ENCODE data around the gene MLEC. TPM values are rescaled to one million over a fixed set of nuclear protein-coding genes. Genes with fewer than 3 reads are reported as not detected.

Gene MLEC
- total RNA-seq, 1 donor from 2014 or later = 33.1 TPM

DNA sequence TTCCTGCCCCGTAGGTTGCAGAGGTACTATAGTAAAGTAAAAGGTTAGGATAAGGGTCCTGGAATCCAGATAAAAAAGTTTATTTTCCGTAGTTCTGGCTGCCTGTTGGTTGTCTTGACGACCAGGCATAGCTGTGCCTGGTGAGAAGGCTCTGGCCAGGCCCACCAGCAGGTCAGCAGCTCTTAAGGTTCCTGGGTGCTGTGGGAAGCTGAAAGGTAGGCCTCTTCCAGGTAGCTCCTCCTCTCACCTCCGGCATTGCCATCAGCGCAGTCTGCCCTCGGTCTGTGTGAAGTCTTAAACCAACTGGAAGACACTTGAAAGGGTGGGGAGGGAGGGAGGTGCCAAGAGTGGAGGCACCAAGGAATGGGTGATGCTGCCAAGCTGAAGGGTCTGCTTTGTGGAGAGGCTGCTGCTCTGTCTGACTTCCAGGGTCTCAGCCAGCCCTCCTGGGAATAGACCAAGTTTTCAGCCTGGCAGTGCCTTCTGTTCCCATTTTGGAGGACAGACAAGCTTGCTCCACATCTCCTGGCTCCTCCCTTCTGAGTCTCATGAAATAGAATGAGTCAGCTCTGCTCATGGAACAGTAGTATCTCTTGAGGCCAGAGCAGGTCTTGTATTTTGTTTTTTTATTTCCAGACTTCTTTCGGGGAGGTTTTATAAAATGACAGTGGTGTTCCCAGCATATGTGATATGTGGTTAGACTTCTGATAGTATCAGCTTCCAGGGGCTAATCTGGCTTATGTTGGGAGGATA is 33.5 kb downstream of the MLEC start:
- H3K9me3 ChIP-seq = no peaks in the 10 kb centered on the region
- H3K4me3 ChIP-seq = no peak overlapping the region
- peaks cover 18% of the 10 kb centered on the region for H3K4me1 ChIP-seq
- peak overlapping the region; percentile 72 for H3K27ac ChIP-seq
- TF ChIP-seq, protein P1, sequence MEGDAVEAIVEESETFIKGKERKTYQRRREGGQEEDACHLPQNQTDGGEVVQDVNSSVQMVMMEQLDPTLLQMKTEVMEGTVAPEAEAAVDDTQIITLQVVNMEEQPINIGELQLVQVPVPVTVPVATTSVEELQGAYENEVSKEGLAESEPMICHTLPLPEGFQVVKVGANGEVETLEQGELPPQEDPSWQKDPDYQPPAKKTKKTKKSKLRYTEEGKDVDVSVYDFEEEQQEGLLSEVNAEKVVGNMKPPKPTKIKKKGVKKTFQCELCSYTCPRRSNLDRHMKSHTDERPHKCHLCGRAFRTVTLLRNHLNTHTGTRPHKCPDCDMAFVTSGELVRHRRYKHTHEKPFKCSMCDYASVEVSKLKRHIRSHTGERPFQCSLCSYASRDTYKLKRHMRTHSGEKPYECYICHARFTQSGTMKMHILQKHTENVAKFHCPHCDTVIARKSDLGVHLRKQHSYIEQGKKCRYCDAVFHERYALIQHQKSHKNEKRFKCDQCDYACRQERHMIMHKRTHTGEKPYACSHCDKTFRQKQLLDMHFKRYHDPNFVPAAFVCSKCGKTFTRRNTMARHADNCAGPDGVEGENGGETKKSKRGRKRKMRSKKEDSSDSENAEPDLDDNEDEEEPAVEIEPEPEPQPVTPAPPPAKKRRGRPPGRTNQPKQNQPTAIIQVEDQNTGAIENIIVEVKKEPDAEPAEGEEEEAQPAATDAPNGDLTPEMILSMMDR (IDR thresholded peaks at IDR 0.05) = no peak
- no peak for TF ChIP-seq POLR2A (IDR thresholded peaks at IDR 0.05)
- TF ChIP-seq POLR2AphosphoS5 (IDR thresholded peaks at IDR 0.05; ENCODE audit: insufficient read depth in 1 of 2, low read depth in 1 of 2) = peak; percentile 30 to 41
- DNase-seq (ENCODE audit: extremely low spot score in 2 of 2) = no peak
- no peaks in the 10 kb centered on the region for H3K27me3 ChIP-seq
- intact Hi-C loops (cut with DNase I) = no loop called here
- peaks cover 0 to 63% of the 10 kb centered on the region in 2 donors for H3K36me3 ChIP-seq

GRCh38 chr12:120720987-120721801 is 34.2 kb downstream of the MLEC start:
- DNase-seq (ENCODE audit: extremely low spot score in 2 of 2) = no peak
- intact Hi-C loops (cut with DNase I) = no loop called here

DNA sequence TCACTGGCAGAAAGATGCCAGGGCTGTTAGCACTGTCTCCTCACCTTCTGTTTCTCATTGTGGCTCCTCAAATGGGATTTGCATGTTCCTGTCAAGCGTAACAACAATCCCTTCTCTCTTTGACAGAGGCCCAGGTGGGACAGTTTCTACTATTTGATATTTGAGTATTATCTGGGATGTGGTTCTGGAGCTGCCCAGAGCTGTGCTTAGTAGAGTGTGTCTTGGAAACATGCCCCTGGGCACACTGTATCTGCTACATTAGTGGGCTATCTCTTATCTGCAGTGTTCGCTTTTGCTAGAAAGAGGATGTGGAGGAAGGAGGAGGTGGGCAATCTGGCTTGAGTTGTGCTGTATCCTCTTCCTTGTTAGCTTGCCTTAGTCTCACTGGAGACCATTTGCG is 34.9 kb downstream of the MLEC start:
- no peak overlapping the region for H3K4me3 ChIP-seq
- intact Hi-C loops (cut with DNase I) = no loop called here
- H3K9me3 ChIP-seq = no peaks in the 10 kb centered on the region
- peaks cover 0 to 48% of the 10 kb centered on the region in 2 donors for H3K36me3 ChIP-seq
- H3K27ac ChIP-seq = peak overlapping the region; percentile 72
- TF ChIP-seq POLR2AphosphoS5 (IDR thresholded peaks at IDR 0.05; ENCODE audit: insufficient read depth in 1 of 2, low read depth in 1 of 2) (no peak), POLR2A (IDR thresholded peaks at IDR 0.05) (no peak)
- TF ChIP-seq, protein P1 (IDR thresholded peaks at IDR 0.05) = no peak
- peaks cover 28% of the 10 kb centered on the region for H3K4me1 ChIP-seq
- DNase-seq (ENCODE audit: extremely low spot score in 2 of 2) = no peak
- H3K27me3 ChIP-seq = no peaks in the 10 kb centered on the region

More at GRCh38 chr12:120720987-120721801, 34.2 kb downstream of the MLEC start:
- Histone ChIP-seq H3K4me1 (peaks cover 22% of the 10 kb centered on the region), H3K4me3 (no peak overlapping the region), H3K27me3 (no peaks in the 10 kb centered on the region), H3K9me3 (no peaks in the 10 kb centered on the region), H3K27ac (peak overlapping the region; percentile 72), H3K36me3 (peaks cover 0 to 55% of the 10 kb centered on the region in 2 donors)
- no peak for TF ChIP-seq POLR2A (IDR thresholded peaks at IDR 0.05)
- TF ChIP-seq, protein P1 (IDR thresholded peaks at IDR 0.05) = no peak
- TF ChIP-seq POLR2AphosphoS5 (IDR thresholded peaks at IDR 0.05; ENCODE audit: insufficient read depth in 1 of 2, low read depth in 1 of 2) = no peak

DNA sequence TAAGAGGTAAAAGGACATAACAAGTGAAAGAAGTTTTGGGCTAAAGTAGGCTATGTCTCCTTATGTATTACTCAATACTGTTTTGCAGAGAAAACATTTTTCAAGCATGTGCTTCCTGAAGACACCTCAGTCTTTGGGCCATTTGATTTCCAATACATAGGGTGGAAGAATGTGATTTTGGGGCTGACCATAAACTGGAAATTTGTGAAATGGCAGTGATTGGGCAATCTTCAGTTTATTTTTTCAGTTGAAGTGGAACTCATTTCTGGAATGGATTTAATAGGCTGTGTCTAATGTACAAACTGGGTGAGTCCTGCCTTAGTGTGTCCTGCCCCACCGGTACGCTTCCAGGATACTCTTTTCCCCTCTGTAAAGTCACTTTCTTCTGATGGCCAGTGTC is 35.8 kb downstream of the MLEC start:
- no peak for TF ChIP-seq POLR2A (IDR thresholded peaks at IDR 0.05)
- TF ChIP-seq POLR2AphosphoS5 (IDR thresholded peaks at IDR 0.05; ENCODE audit: insufficient read depth in 1 of 2, low read depth in 1 of 2) = no peak
- TF ChIP-seq, protein P1 (IDR thresholded peaks at IDR 0.05) = no peak
- intact Hi-C loops (cut with DNase I) = no loop called here

More for the DNA sequence above, 35.8 kb downstream of the MLEC start:
- Histone ChIP-seq H3K36me3 (peaks cover 0 to 43% of the 10 kb centered on the region in 2 donors), H3K4me1 (peaks cover 30% of the 10 kb centered on the region), H3K27me3 (no peaks in the 10 kb centered on the region), H3K9me3 (no peaks in the 10 kb centered on the region), H3K27ac (no peak overlapping the region), H3K4me3 (no peak overlapping the region)
- no peak for DNase-seq (ENCODE audit: extremely low spot score in 2 of 2)
